ENCODE data around the gene F11.

F11 gene

DNA sequence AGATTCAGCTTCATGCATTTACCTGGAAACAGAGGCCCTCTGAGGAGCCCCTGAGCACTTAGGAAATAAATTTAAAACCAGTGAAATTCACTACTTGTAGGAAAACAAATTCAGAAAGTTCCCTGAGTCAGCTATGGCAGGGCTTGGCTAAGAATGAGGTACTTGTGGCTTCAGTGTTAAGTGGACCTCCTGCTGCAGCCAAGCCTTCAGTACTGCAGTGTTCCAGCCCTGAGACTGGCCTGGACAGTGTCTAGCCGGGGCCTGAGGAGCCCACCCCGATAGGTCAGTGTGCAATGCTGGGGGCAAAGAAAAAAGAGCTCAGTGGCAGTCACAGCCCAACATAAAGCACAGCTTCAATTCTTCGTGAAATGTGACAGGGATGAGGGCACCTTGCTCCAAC, 41.9 kb downstream of the F11 start:
- TF ChIP-seq YY1 (IDR thresholded peaks at IDR 0.05; ENCODE audit: low read depth) (no peak), FOXM1 (IDR thresholded peaks at IDR 0.05; ENCODE audit: borderline replicate concordance, low read depth) (no peak), EGR1 (IDR thresholded peaks at IDR 0.05) (no peak), NFIC (IDR thresholded peaks at IDR 0.05) (no peak)
- TF ChIP-seq, protein P1, sequence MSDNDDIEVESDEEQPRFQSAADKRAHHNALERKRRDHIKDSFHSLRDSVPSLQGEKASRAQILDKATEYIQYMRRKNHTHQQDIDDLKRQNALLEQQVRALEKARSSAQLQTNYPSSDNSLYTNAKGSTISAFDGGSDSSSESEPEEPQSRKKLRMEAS (IDR thresholded peaks at IDR 0.05): no peak
- TF ChIP-seq, protein P2, sequence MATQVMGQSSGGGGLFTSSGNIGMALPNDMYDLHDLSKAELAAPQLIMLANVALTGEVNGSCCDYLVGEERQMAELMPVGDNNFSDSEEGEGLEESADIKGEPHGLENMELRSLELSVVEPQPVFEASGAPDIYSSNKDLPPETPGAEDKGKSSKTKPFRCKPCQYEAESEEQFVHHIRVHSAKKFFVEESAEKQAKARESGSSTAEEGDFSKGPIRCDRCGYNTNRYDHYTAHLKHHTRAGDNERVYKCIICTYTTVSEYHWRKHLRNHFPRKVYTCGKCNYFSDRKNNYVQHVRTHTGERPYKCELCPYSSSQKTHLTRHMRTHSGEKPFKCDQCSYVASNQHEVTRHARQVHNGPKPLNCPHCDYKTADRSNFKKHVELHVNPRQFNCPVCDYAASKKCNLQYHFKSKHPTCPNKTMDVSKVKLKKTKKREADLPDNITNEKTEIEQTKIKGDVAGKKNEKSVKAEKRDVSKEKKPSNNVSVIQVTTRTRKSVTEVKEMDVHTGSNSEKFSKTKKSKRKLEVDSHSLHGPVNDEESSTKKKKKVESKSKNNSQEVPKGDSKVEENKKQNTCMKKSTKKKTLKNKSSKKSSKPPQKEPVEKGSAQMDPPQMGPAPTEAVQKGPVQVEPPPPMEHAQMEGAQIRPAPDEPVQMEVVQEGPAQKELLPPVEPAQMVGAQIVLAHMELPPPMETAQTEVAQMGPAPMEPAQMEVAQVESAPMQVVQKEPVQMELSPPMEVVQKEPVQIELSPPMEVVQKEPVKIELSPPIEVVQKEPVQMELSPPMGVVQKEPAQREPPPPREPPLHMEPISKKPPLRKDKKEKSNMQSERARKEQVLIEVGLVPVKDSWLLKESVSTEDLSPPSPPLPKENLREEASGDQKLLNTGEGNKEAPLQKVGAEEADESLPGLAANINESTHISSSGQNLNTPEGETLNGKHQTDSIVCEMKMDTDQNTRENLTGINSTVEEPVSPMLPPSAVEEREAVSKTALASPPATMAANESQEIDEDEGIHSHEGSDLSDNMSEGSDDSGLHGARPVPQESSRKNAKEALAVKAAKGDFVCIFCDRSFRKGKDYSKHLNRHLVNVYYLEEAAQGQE (IDR thresholded peaks at IDR 0.05; ENCODE audit: low read depth): no peak

DNA sequence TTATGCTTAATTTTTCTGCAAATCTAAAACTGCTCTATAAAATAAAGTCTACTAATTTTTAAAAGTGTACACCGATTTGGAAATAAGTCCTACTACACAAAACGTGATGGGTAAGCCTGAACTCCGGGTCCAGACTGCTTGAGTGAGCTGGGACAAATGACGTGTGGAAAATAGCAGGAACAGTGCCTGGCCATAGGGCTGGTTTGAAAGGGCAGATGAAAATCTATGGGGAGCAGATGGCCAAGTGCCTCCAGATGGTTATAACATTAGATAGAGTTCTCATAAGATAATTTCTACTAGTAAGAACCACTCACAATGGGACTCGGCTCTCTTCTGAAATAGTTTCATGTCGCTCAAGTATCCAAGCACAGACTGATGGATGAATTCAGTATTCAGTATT, 52.5 kb downstream of the F11 start:
- TF ChIP-seq EGR1 (IDR thresholded peaks at IDR 0.05): no peak
- TF ChIP-seq, protein P2 (IDR thresholded peaks at IDR 0.05; ENCODE audit: low read depth): no peak
- no peak for TF ChIP-seq FOXM1 (IDR thresholded peaks at IDR 0.05; ENCODE audit: borderline replicate concordance, low read depth)
- no peak for TF ChIP-seq TAF1 (IDR thresholded peaks at IDR 0.05; ENCODE audit: low read depth)
- TF ChIP-seq ZBTB7A (IDR thresholded peaks at IDR 0.05; ENCODE audit: low read depth): no peak
- no peak for TF ChIP-seq CREB1 (IDR thresholded peaks at IDR 0.05; ENCODE audit: low read depth)
- TF ChIP-seq YY1 (IDR thresholded peaks at IDR 0.05; ENCODE audit: low read depth): no peak
- no peak for TF ChIP-seq CEBPB (IDR thresholded peaks at IDR 0.05)
- TF ChIP-seq TEAD4 (IDR thresholded peaks at IDR 0.05): no peak
- TF ChIP-seq NFIC (IDR thresholded peaks at IDR 0.05): no peak
- TF ChIP-seq, protein P1 (IDR thresholded peaks at IDR 0.05): no peak
- TF ChIP-seq EP300 (IDR thresholded peaks at IDR 0.05; ENCODE audit: borderline replicate concordance): no peak
- TF ChIP-seq RAD21 (IDR thresholded peaks at IDR 0.05; ENCODE audit: low read depth): no peak
- no peak for TF ChIP-seq TCF12 (IDR thresholded peaks at IDR 0.05; ENCODE audit: low read depth)
- TF ChIP-seq, protein P3, sequence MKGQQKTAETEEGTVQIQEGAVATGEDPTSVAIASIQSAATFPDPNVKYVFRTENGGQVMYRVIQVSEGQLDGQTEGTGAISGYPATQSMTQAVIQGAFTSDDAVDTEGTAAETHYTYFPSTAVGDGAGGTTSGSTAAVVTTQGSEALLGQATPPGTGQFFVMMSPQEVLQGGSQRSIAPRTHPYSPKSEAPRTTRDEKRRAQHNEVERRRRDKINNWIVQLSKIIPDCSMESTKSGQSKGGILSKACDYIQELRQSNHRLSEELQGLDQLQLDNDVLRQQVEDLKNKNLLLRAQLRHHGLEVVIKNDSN (IDR thresholded peaks at IDR 0.05): no peak

DNA sequence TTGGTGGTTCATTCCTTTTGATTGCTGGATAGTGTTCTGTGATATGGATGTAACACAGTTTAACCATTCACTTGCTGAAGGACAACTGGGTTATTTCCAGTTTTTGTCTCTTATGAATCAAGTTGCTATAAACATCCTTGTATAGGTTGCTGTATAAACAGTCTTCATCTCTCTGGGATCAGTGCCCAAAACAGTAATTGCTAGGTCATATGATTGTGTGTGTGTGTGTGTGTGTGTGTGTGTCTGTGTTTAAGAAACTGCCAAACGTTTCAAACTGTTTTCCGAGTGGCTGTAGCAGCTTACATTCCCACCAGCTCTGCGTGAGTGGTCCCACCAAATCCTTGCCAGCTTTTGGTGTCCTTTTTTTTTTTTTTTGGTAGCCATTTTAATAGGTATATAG, 60.4 kb downstream of the F11 start:
- no peak for TF ChIP-seq FOXM1 (IDR thresholded peaks at IDR 0.05; ENCODE audit: borderline replicate concordance, low read depth)
- TF ChIP-seq, protein P3 (IDR thresholded peaks at IDR 0.05): no peak
- no peak for TF ChIP-seq EGR1 (IDR thresholded peaks at IDR 0.05)
- no peak for TF ChIP-seq CEBPB (IDR thresholded peaks at IDR 0.05)
- no peak for TF ChIP-seq ZBTB7A (IDR thresholded peaks at IDR 0.05; ENCODE audit: low read depth)
- TF ChIP-seq, protein P2 (IDR thresholded peaks at IDR 0.05; ENCODE audit: low read depth): no peak
- no peak for TF ChIP-seq NFIC (IDR thresholded peaks at IDR 0.05)
- no peak for TF ChIP-seq EP300 (IDR thresholded peaks at IDR 0.05; ENCODE audit: borderline replicate concordance)
- TF ChIP-seq RAD21 (IDR thresholded peaks at IDR 0.05; ENCODE audit: low read depth): no peak
- no peak for TF ChIP-seq TCF12 (IDR thresholded peaks at IDR 0.05; ENCODE audit: low read depth)
- no peak for TF ChIP-seq TEAD4 (IDR thresholded peaks at IDR 0.05)
- TF ChIP-seq YY1 (IDR thresholded peaks at IDR 0.05; ENCODE audit: low read depth): no peak
- TF ChIP-seq CREB1 (IDR thresholded peaks at IDR 0.05; ENCODE audit: low read depth): no peak
- TF ChIP-seq, protein P1 (IDR thresholded peaks at IDR 0.05): no peak
- no peak for TF ChIP-seq TAF1 (IDR thresholded peaks at IDR 0.05; ENCODE audit: low read depth)

DNA sequence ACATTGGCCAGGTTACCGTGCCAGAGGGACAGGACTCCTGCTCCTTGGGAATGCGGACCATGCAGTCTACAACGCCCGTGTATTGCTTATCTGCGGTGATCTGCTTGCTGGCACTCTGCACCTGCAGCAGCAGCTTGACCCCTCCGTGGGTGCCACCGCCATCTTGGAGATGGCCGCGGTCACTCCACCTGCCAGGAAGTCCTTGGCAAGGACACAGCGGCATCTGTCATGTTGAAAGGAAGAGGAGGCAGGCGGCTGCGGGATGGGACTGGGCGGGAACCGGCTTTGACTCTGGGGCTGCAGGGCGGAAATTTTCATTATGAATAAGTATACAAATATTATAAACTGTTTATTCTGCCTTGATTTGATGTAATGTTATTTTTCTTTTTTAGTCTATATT, 63.4 kb downstream of the F11 start:
- TF ChIP-seq NFIC (IDR thresholded peaks at IDR 0.05): no peak
- no peak for TF ChIP-seq FOXM1 (IDR thresholded peaks at IDR 0.05; ENCODE audit: borderline replicate concordance, low read depth)
- TF ChIP-seq EP300 (IDR thresholded peaks at IDR 0.05; ENCODE audit: borderline replicate concordance): no peak
- no peak for TF ChIP-seq TEAD4 (IDR thresholded peaks at IDR 0.05)
- TF ChIP-seq, protein P3 (IDR thresholded peaks at IDR 0.05): no peak
- TF ChIP-seq, protein P2 (IDR thresholded peaks at IDR 0.05; ENCODE audit: low read depth): no peak
- no peak for TF ChIP-seq EGR1 (IDR thresholded peaks at IDR 0.05)
- TF ChIP-seq CEBPB (IDR thresholded peaks at IDR 0.05): no peak
- no peak for TF ChIP-seq ZBTB7A (IDR thresholded peaks at IDR 0.05; ENCODE audit: low read depth)
- TF ChIP-seq CREB1 (IDR thresholded peaks at IDR 0.05; ENCODE audit: low read depth): no peak
- TF ChIP-seq TCF12 (IDR thresholded peaks at IDR 0.05; ENCODE audit: low read depth): no peak
- TF ChIP-seq TAF1 (IDR thresholded peaks at IDR 0.05; ENCODE audit: low read depth): no peak
- no peak for TF ChIP-seq RAD21 (IDR thresholded peaks at IDR 0.05; ENCODE audit: low read depth)
- TF ChIP-seq, protein P1 (IDR thresholded peaks at IDR 0.05): no peak
- TF ChIP-seq YY1 (IDR thresholded peaks at IDR 0.05; ENCODE audit: low read depth): no peak

Measured in Ishikawa (cell line).